ENCODE results near the gene CNTNAP2. TPM values are rescaled to one million over a fixed set of nuclear protein-coding genes. Genes with fewer than 3 reads are reported as not detected.

Gene CNTNAP2
- total and polyA plus RNA-seq, 3 donors from 2014 or later: 4.3 to 6.1 (median 4.4) TPM

- no peaks in the 10 kb centered on the region for H3K4me1 ChIP-seq
- H3K4me3 ChIP-seq: no peak overlapping the region
- intact Hi-C loops (cut with DNase I; ENCODE audit: low total_unique reads): no loop called here
- H3K36me3 ChIP-seq (ENCODE audit: low read depth, missing control alignments): no peaks in the 10 kb centered on the region
- H3K27ac ChIP-seq: no peak overlapping the region
- H3K9me3 ChIP-seq: no peaks in the 10 kb centered on the region
- no peaks in the 10 kb centered on the region for H3K27me3 ChIP-seq
- TF ChIP-seq CTCF (IDR thresholded peaks at IDR 0.05): no peak
- no peak for TF ChIP-seq POLR2A (IDR thresholded peaks at IDR 0.05)
- no peak for DNase-seq
These were observed 742.1 kb downstream of the CNTNAP2 start for GRCh38 chr7:146858690-146859089.

GRCh38 chr7:146861701-146862100, 745.1 kb downstream of the CNTNAP2 start:
- H3K27me3 ChIP-seq: no peaks in the 10 kb centered on the region
- no peaks in the 10 kb centered on the region for H3K36me3 ChIP-seq (ENCODE audit: low read depth, missing control alignments)
- no peak overlapping the region for H3K4me3 ChIP-seq
- no peaks in the 10 kb centered on the region for H3K4me1 ChIP-seq
- H3K9me3 ChIP-seq: no peaks in the 10 kb centered on the region
- H3K27ac ChIP-seq: no peak overlapping the region
- intact Hi-C loops (cut with DNase I; ENCODE audit: low total_unique reads): no loop called here
- 93 to 95% methylated on average over 4 of the region's 4 CpGs for WGBS, 2 donors
- DNase-seq: no peak
- no peak for TF ChIP-seq CTCF (IDR thresholded peaks at IDR 0.05)
- TF ChIP-seq POLR2A (IDR thresholded peaks at IDR 0.05): no peak

- intact Hi-C loops (cut with DNase I; ENCODE audit: low total_unique reads): no loop called here
- 68 to 77% methylated on average over 2 of the region's 2 CpGs for WGBS, 2 donors
- no peak for DNase-seq
These were observed 745.8 kb downstream of the CNTNAP2 start for GRCh38 chr7:146862415-146862814.

GRCh38 chr7:146864644-146865043, 748.0 kb downstream of the CNTNAP2 start:
- Histone ChIP-seq H3K27me3 (no peaks in the 10 kb centered on the region), H3K9me3 (no peaks in the 10 kb centered on the region), H3K4me1 (no peaks in the 10 kb centered on the region), H3K27ac (no peak overlapping the region), H3K4me3 (no peak overlapping the region), H3K36me3 (ENCODE audit: low read depth, missing control alignments) (no peaks in the 10 kb centered on the region)
- WGBS, 2 donors: 89% methylated on average over 2 of the region's 2 CpGs
- intact Hi-C loops (cut with DNase I; ENCODE audit: low total_unique reads): no loop called here
- no peak for DNase-seq
- TF ChIP-seq POLR2A (IDR thresholded peaks at IDR 0.05) (no peak), CTCF (IDR thresholded peaks at IDR 0.05) (no peak)

More at GRCh38 chr7:146862415-146862814, 745.8 kb downstream of the CNTNAP2 start:
- Histone ChIP-seq H3K36me3 (ENCODE audit: low read depth, missing control alignments) (no peaks in the 10 kb centered on the region), H3K4me3 (no peak overlapping the region), H3K9me3 (no peaks in the 10 kb centered on the region), H3K4me1 (no peaks in the 10 kb centered on the region), H3K27me3 (no peaks in the 10 kb centered on the region), H3K27ac (no peak overlapping the region)
- TF ChIP-seq POLR2A (IDR thresholded peaks at IDR 0.05): no peak
- TF ChIP-seq CTCF (IDR thresholded peaks at IDR 0.05): no peak

GRCh38 chr7:146865696-146866095, 749.1 kb downstream of the CNTNAP2 start:
- DNase-seq: no peak
- intact Hi-C loops (cut with DNase I; ENCODE audit: low total_unique reads): no loop called here
- WGBS, 2 donors: 67 to 82% methylated on average over 2 of the region's 2 CpGs
- H3K4me1 ChIP-seq: no peaks in the 10 kb centered on the region
- H3K9me3 ChIP-seq: no peaks in the 10 kb centered on the region
- no peak overlapping the region for H3K4me3 ChIP-seq
- TF ChIP-seq CTCF (IDR thresholded peaks at IDR 0.05) (no peak), POLR2A (IDR thresholded peaks at IDR 0.05) (no peak)
- no peak overlapping the region for H3K27ac ChIP-seq
- no peaks in the 10 kb centered on the region for H3K27me3 ChIP-seq
- H3K36me3 ChIP-seq (ENCODE audit: low read depth, missing control alignments): no peaks in the 10 kb centered on the region

All from testis (tissue), 3 donors.